DMS 273 (cell line): Measurements from ENCODE around the gene DNAJB5.
A peak's percentile ranks its signal among the peaks of the same experiment; 100 is the strongest.
"Not testable (repeated sequence)": the region's sequence is repeated elsewhere in the genome, so short reads cannot be mapped to it uniquely, and the experiment has no call there.

ENCODE experiments used
- DNase-seq: peaks from one replicate; lab custom pipeline; 2025; ENCODE audit not compliant: unreplicated experiment; lab: John Stamatoyannopoulos, UW

DNAJB5 gene

GRCh38 chr9:34998266-34998665 lies 8.7 kb downstream of the DNAJB5 start:
- no peak for DNase-seq

GRCh38 chr9:34999576-34999975 lies 10.0 kb downstream of the DNAJB5 start:
- no peak for DNase-seq

- DNase-seq = no peak
Observed at GRCh38 chr9:35000535-35001284, 11.2 kb downstream of the DNAJB5 start.

- DNase-seq = no peak
Observed at GRCh38 chr9:35001285-35001677, 11.7 kb downstream of the DNAJB5 start.

- DNase-seq = no peak
Observed at GRCh38 chr9:35001803-35002502, 12.4 kb downstream of the DNAJB5 start.

GRCh38 chr9:35002623-35003022 lies 13.1 kb downstream of the DNAJB5 start:
- no peak for DNase-seq

GRCh38 chr9:35004299-35004698 lies 14.8 kb downstream of the DNAJB5 start:
- DNase-seq = not testable (repeated sequence)

- DNase-seq = no peak
Observed at GRCh38 chr9:35010351-35010958, 20.9 kb downstream of the DNAJB5 start.

- DNase-seq = no peak
Observed at GRCh38 chr9:35014517-35014916, 25.0 kb downstream of the DNAJB5 start.

- not testable (repeated sequence) for DNase-seq
Observed at GRCh38 chr9:35023443-35023842, 33.9 kb downstream of the DNAJB5 start.

GRCh38 chr9:35026671-35027070 lies 37.1 kb downstream of the DNAJB5 start:
- no peak for DNase-seq

- no peak for DNase-seq
Observed at GRCh38 chr9:35027374-35027773, 37.8 kb downstream of the DNAJB5 start.

- DNase-seq = no peak
Observed at GRCh38 chr9:35027860-35028259, 38.3 kb downstream of the DNAJB5 start.

- no peak for DNase-seq
Observed at GRCh38 chr9:35028341-35028740, 38.8 kb downstream of the DNAJB5 start.

GRCh38 chr9:35029241-35029640 lies 39.7 kb downstream of the DNAJB5 start:
- DNase-seq = no peak

GRCh38 chr9:35029852-35030251 lies 40.3 kb downstream of the DNAJB5 start:
- peak; percentile 8 for DNase-seq

GRCh38 chr9:35033101-35033500 lies 43.6 kb downstream of the DNAJB5 start:
- DNase-seq = no peak

GRCh38 chr9:35035851-35036701 lies 46.5 kb downstream of the DNAJB5 start:
- DNase-seq = peak; percentile 53

GRCh38 chr9:35042081-35042604 lies 52.6 kb downstream of the DNAJB5 start:
- no peak for DNase-seq

- no peak for DNase-seq
Observed at GRCh38 chr9:35042891-35043545, 53.5 kb downstream of the DNAJB5 start.
